HG02943 (cell line): ENCODE measurements around the gene ANKRD13A.
A peak's percentile ranks its signal among the peaks of the same experiment; 100 is the strongest.
"Not testable (repeated sequence)": the region's sequence is repeated elsewhere in the genome, so short reads cannot be mapped to it uniquely, and the experiment has no call there.

ENCODE experiments used
- ATAC-seq: cut with Tn5 transposase; IDR thresholded peaks from one replicate; pipeline ENCODE4 v1.9.1; 2021; ENCODE audit warnings: mild to moderate bottlenecking, low read depth, moderate library complexity; ENCODE audit not compliant: unreplicated experiment

Gene ANKRD13A

GRCh38 chr12:110073049-110073831 is 74.0 kb downstream of the ANKRD13A start:
- ATAC-seq = no peak

- no peak for ATAC-seq
Observed at GRCh38 chr12:110074089-110074488, 74.9 kb downstream of the ANKRD13A start.

GRCh38 chr12:110075880-110076279 is 76.7 kb downstream of the ANKRD13A start:
- no peak for ATAC-seq

- ATAC-seq = no peak
Observed at GRCh38 chr12:110077800-110078199, 78.6 kb downstream of the ANKRD13A start.

- peak; percentile 66 for ATAC-seq
Observed at GRCh38 chr12:110079477-110080400, 80.5 kb downstream of the ANKRD13A start.

- ATAC-seq = no peak
Observed at GRCh38 chr12:110080410-110080809, 81.2 kb downstream of the ANKRD13A start.

GRCh38 chr12:110084314-110085015 is 85.2 kb downstream of the ANKRD13A start:
- ATAC-seq = no peak

- not testable (repeated sequence) for ATAC-seq
Observed at GRCh38 chr12:110088216-110088615, 89.0 kb downstream of the ANKRD13A start.

GRCh38 chr12:110088936-110089335 is 89.7 kb downstream of the ANKRD13A start:
- ATAC-seq = no peak
